ENCODE data around the gene AUP1. TPM values are rescaled to one million over a fixed set of nuclear protein-coding genes. Genes with fewer than 3 reads are reported as not detected.
A peak's percentile ranks its signal among the peaks of the same experiment; 100 is the strongest.

AUP1 gene
- total and polyA plus RNA-seq, 2 of the 8 experiments (the other 6 are each of a cell fraction or from before 2014, with no cell fraction given), result 83.4 to 121 TPM

- 83% methylated on average over 7 of the region's 7 CpGs; no CpG with 5 or more reads in 1 of the 2 experiments for WGBS, 2 experiments (ENCODE audit: extremely low coverage in 1 of 2, insufficient coverage in 1 of 2, insufficient read length in 1 of 2, insufficient replicate concordance in 2 of 2, low coverage in 1 of 2, low lambda C conversion rate in 2 of 2, missing lambda C conversion rate in 1 of 2)
- Histone ChIP-seq H2BK20ac (ENCODE audit: low read length) (no peak overlapping the region), H4K20me1 (replicated peaks in 1 of 2; ENCODE audit: control insufficient read depth in 1 of 2, insufficient read depth in 2 of 2, low read length in 2 of 2) (no peaks in the 10 kb centered on the region), H3K4me3 (ENCODE audit: extremely low read depth in 1 of 4, insufficient read depth in 2 of 4, low read depth in 3 of 4, low read length in 4 of 4) (no peak overlapping the region), H3K23me2 (ENCODE audit: low read depth, low read length) (no peaks in the 10 kb centered on the region), H3K79me2 (ENCODE audit: control insufficient read depth in 1 of 2, insufficient read depth in 2 of 2, low read length in 2 of 2) (no peaks in the 10 kb centered on the region), H3K79me1 (ENCODE audit: low read depth, low read length) (0 out of 2 replicates have a peak, but pooled peaks cover 2% of the 10 kb centered on the region), H4K5ac (ENCODE audit: insufficient read length, low read depth, low read length) (no peak overlapping the region), H2AFZ (ENCODE audit: low read length) (no peak overlapping the region), H2AK5ac (ENCODE audit: low read depth, low read length) (no peak overlapping the region), H3K9ac (replicated peaks in 1 of 4; ENCODE audit: extremely low read depth in 1 of 4, low read depth in 3 of 4, low read length in 3 of 4) (no peak overlapping the region), H3K4ac (replicated peaks; ENCODE audit: insufficient read length, low read depth, low read length) (no peak overlapping the region), H3K14ac (ENCODE audit: insufficient read length) (no peak overlapping the region), H3K27me3 (replicated peaks in 1 of 4; ENCODE audit: control insufficient read depth in 3 of 4, extremely low read depth in 1 of 4, insufficient read depth in 3 of 4, low read length in 3 of 4) (peaks cover 0 to 9% (median 3%) of the 10 kb centered on the region in 4 experiments; a peak in 3 of 7 replicates), H3K56ac (replicated peaks; ENCODE audit: insufficient read length, low read depth, low read length) (no peak overlapping the region), H3K27ac (ENCODE audit: low read depth, low read length) (no peak overlapping the region), H3K4me1 (replicated peaks in 1 of 4; ENCODE audit: control insufficient read depth in 3 of 4, insufficient read depth in 4 of 4, low read length in 3 of 4) (peaks cover 0 to 6% (median 2%) of the 10 kb centered on the region in 4 experiments; a peak in 5 of 7 replicates), H2BK120ac (replicated peaks; ENCODE audit: low read depth, low read length) (no peak overlapping the region), H4K91ac (replicated peaks; ENCODE audit: insufficient read length, low read length) (no peak overlapping the region), H2BK15ac (ENCODE audit: low read length) (no peak overlapping the region), H3K36me3 (ENCODE audit: control insufficient read depth in 2 of 4, insufficient read depth in 4 of 4, low read length in 3 of 4) (no peaks in the 10 kb centered on the region), H3K23ac (ENCODE audit: insufficient read length) (no peak overlapping the region), H3K4me2 (ENCODE audit: insufficient read depth in 1 of 2, low read depth in 2 of 2, low read length in 2 of 2) (no peak overlapping the region), H4K8ac (ENCODE audit: extremely low read depth, insufficient read depth, low read length) (no peak overlapping the region), H3K9me3 (ENCODE audit: insufficient read depth in 2 of 2, low read depth in 1 of 2, low read length in 1 of 2) (no peaks in the 10 kb centered on the region), H3K18ac (ENCODE audit: extremely low read depth, low read length) (no peak overlapping the region), H2BK12ac (ENCODE audit: low read depth, low read length) (peak overlapping the region; percentile 71; the same call in 1 of the 2 replicates), H2BK5ac (ENCODE audit: low read depth, low read length) (no peak overlapping the region; the same call in 1 of the 2 replicates)
- CTCF ChIA-PET (ENCODE audit: partially characterized antibody), result interaction anchor here (0.9 to 7.5 kb wide), 2 partner anchors 25 kb away, joined by 4 to 56 read pairs; no protein-coding TSS in a partner anchor
- POLR2A ChIA-PET (ENCODE audit: partially characterized antibody), result no interaction called here
- FAIRE-seq (no peak), DNase-seq (ENCODE audit: low read depth in 1 of 2, low spot score in 2 of 2) (no peak)
- TF ChIP-seq ASH2L (IDR thresholded peaks at IDR 0.05; ENCODE audit: low read length), result no peak
These were observed 32.7 kb upstream of the AUP1 start for GRCh38 chr2:74562126-74562775.
